Neural cell (in vitro differentiated cells): ENCODE measurements around the gene LATS2. TPM values are rescaled to one million over a fixed set of nuclear protein-coding genes. Genes with fewer than 3 reads are reported as not detected.

Source experiments
- H2AFZ ChIP-seq: fragments of 200-600, 300-800 bp; sonication (generic), shearing (Covaris generic); 2 replicates; pipeline ENCODE4 v1.6.0; 2014; ENCODE audit warnings: low read depth, mild to moderate bottlenecking, antibody characterized with exemption, low read length, moderate library complexity
- H3F3A ChIP-seq: fragments of 200-600 bp; shearing (Covaris generic); 2 replicates; pipeline ENCODE4 v1.6.1; 2016; ENCODE audit warnings: mild to moderate bottlenecking, moderate library complexity, mixed read lengths, antibody characterized with exemption, low read length; ENCODE audit not compliant: insufficient read depth, poor library complexity, severe bottlenecking
- H3K27ac ChIP-seq: fragments of 200-600, 300-800 bp; sonication (generic), shearing (Covaris generic); 2 replicates; pipeline ENCODE4 v1.5.1; 2014; ENCODE audit warnings: mild to moderate bottlenecking, low read length, moderate library complexity
- H3K27me3 ChIP-seq: fragments of 300-800, 200-600 bp; sonication (generic), shearing (Covaris generic); 2 replicates; pipeline ENCODE4 v1.6.0; 2014; ENCODE audit warnings: mild to moderate bottlenecking, low read depth, low read length, moderate library complexity; ENCODE audit not compliant: insufficient read depth
- H3K36me3 ChIP-seq: fragments of 300-800, 200-600 bp; sonication (generic), shearing (Covaris generic); 2 replicates; pipeline ENCODE4 v1.5.1; 2014; ENCODE audit warnings: mild to moderate bottlenecking, antibody characterized with exemption, low read length, moderate library complexity; ENCODE audit not compliant: insufficient read depth
- H3K4me2 ChIP-seq: fragments of 300-800, 200-600 bp; sonication (generic), shearing (Covaris generic); 2 replicates; pipeline ENCODE4 v1.6.0; 2014; ENCODE audit warnings: mild to moderate bottlenecking, low read length
- H3K4me3 ChIP-seq: fragments of 300-800, 200-600 bp; sonication (generic), shearing (Covaris generic); 2 replicates; pipeline ENCODE4 v1.5.1; 2014; ENCODE audit warnings: mild to moderate bottlenecking, low read length, moderate library complexity
- H3K79me2 ChIP-seq: fragments of 200-600 bp; shearing (Covaris generic); replicated peaks from 2 replicates; pipeline ENCODE4 v1.6.0; 2014; ENCODE audit warnings: mild to moderate bottlenecking, low read length, moderate library complexity; ENCODE audit not compliant: insufficient read depth
- H3K9ac ChIP-seq: fragments of 300-800, 200-600 bp; sonication (generic), shearing (Covaris generic); 2 replicates; pipeline ENCODE4 v1.6.1; 2016; ENCODE audit warnings: mild to moderate bottlenecking, low read length, mixed read lengths
- H3K9me2 ChIP-seq: fragments of 200-600 bp; shearing (Covaris generic); 2 replicates; pipeline ENCODE4 v1.6.1; 2016; ENCODE audit warnings: mild to moderate bottlenecking, low read length, mixed read lengths; ENCODE audit not compliant: insufficient read depth
- H3K9me3 ChIP-seq: fragments of 200-600, 300-800 bp; sonication (generic), shearing (Covaris generic); 2 replicates; pipeline ENCODE4 v1.6.1; 2016; ENCODE audit warnings: mild to moderate bottlenecking, mixed run types, low read length, moderate library complexity, mixed read lengths
- H4K20me1 ChIP-seq: fragments of 200-600 bp; shearing (Covaris generic); 2 replicates; pipeline ENCODE4 v1.6.1; 2016; ENCODE audit warnings: mild to moderate bottlenecking, mixed run types; ENCODE audit not compliant: insufficient read depth
- EP300 ChIP-seq: fragments of 450-650 bp; conservative IDR thresholded peaks from 2 replicates; pipeline ENCODE4 v1.6.1; 2014; ENCODE audit warnings: antibody characterized with exemption, mild to moderate bottlenecking, moderate library complexity; ENCODE audit not compliant: poor library complexity, severe bottlenecking
- MXI1 ChIP-seq: fragments of 450-650 bp; conservative IDR thresholded peaks from 2 replicates; pipeline ENCODE4 v1.6.1; 2014; ENCODE audit warnings: antibody characterized with exemption, mild to moderate bottlenecking; ENCODE audit not compliant: poor library complexity, severe bottlenecking
- POLR2AphosphoS5 ChIP-seq: IDR thresholded peaks from 2 replicates; pipeline ENCODE4 v1.6.1; 2012
- REST ChIP-seq: IDR thresholded peaks from 2 replicates; pipeline ENCODE4 v1.6.1; 2012; ENCODE audit warnings: borderline replicate concordance
- polyA plus RNA-seq: library from polyadenylated mRNA; depleted of rRNA; stranded (reverse); fragments of >200 nt; gene quantifications from 2 replicates; pipeline ENCODE4 v1.2.3, GENCODE V29; 2014
- TF ChIP-seq, protein P1 (sequence below): fragments of 450-650 bp; IDR thresholded peaks from 2 replicates; pipeline ENCODE4 v1.5.1; 2014; ENCODE audit warnings: antibody characterized with exemption, mild to moderate bottlenecking, moderate library complexity; ENCODE audit not compliant: poor library complexity, severe bottlenecking

Gene LATS2
- polyA plus RNA-seq, 1 donor from 2014 or later, result 2.6 TPM

DNA sequence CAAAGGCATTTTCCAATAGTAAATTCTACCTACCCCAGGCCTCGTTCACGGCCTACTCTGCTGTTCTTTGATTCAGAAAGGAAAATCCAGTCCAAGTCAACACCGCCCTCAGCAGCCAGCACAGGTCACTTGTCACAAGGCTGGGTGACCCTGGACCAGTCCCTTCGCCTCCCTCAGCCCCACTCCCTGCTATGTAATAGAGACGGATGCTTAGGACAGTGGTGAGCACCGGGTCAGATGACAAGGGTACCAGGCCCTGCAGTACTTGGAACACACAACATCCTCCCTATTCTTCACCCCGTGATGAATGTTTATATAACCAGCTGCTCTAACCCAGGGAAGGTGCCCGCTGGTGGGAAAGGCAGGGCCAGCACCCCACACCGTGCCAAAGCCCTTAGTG lies 14.3 kb downstream of the LATS2 start:
- peaks cover 27% of the 10 kb centered on the region for H3K79me2 ChIP-seq
- TF ChIP-seq MXI1, result no peak
- TF ChIP-seq POLR2AphosphoS5, result no peak
- TF ChIP-seq, protein P1, sequence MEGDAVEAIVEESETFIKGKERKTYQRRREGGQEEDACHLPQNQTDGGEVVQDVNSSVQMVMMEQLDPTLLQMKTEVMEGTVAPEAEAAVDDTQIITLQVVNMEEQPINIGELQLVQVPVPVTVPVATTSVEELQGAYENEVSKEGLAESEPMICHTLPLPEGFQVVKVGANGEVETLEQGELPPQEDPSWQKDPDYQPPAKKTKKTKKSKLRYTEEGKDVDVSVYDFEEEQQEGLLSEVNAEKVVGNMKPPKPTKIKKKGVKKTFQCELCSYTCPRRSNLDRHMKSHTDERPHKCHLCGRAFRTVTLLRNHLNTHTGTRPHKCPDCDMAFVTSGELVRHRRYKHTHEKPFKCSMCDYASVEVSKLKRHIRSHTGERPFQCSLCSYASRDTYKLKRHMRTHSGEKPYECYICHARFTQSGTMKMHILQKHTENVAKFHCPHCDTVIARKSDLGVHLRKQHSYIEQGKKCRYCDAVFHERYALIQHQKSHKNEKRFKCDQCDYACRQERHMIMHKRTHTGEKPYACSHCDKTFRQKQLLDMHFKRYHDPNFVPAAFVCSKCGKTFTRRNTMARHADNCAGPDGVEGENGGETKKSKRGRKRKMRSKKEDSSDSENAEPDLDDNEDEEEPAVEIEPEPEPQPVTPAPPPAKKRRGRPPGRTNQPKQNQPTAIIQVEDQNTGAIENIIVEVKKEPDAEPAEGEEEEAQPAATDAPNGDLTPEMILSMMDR, result no peak
- H3K4me3 ChIP-seq, result no peak overlapping the region
- H3K27me3 ChIP-seq, result no peaks in the 10 kb centered on the region
- H2AFZ ChIP-seq, result no peak overlapping the region
- H3K36me3 ChIP-seq, result no peaks in the 10 kb centered on the region
- no peaks in the 10 kb centered on the region for H3K9me2 ChIP-seq
- H3K9me3 ChIP-seq, result no peaks in the 10 kb centered on the region
- H3K27ac ChIP-seq, result no peak overlapping the region
- H3F3A ChIP-seq, result no peaks in the 10 kb centered on the region
- no peaks in the 10 kb centered on the region for H4K20me1 ChIP-seq
- no peak overlapping the region for H3K9ac ChIP-seq
- no peak overlapping the region for H3K4me2 ChIP-seq

GRCh38 chr13:21046203-21046602 lies 15.2 kb downstream of the LATS2 start:
- H4K20me1 ChIP-seq, result no peaks in the 10 kb centered on the region

More at GRCh38 chr13:21046203-21046602, 15.2 kb downstream of the LATS2 start:
- no peak overlapping the region for H3K27ac ChIP-seq
- no peaks in the 10 kb centered on the region for H3K36me3 ChIP-seq
- no peak overlapping the region for H2AFZ ChIP-seq
- H3K9me2 ChIP-seq, result no peaks in the 10 kb centered on the region
- no peak for TF ChIP-seq EP300
- no peak for TF ChIP-seq POLR2AphosphoS5
- no peak for TF ChIP-seq REST
- TF ChIP-seq MXI1, result no peak
- TF ChIP-seq, protein P1, result no peak
- no peak overlapping the region for H3K4me2 ChIP-seq
- H3K9ac ChIP-seq, result no peak overlapping the region
- no peak overlapping the region for H3K4me3 ChIP-seq
- H3K27me3 ChIP-seq, result no peaks in the 10 kb centered on the region
- H3K9me3 ChIP-seq, result no peaks in the 10 kb centered on the region
- peaks cover 32% of the 10 kb centered on the region for H3K79me2 ChIP-seq
- no peaks in the 10 kb centered on the region for H3F3A ChIP-seq
